Gastrocnemius medialis (tissue), 4 donors: ENCODE measurements around the gene USP14. TPM values are rescaled to one million over a fixed set of nuclear protein-coding genes. Genes with fewer than 3 reads are reported as not detected.

Source experiments
- ATAC-seq, 2 donors: fragments of 150-250 bp; one replicate each; pipeline ENCODE4 v1.9.1; 2016
- DNase-seq, 2 donors: peaks; one replicate each; pipeline ENCODE4 v3.0.0-alpha.2; 2019
- H3K27ac ChIP-seq, 4 donors: fragments of 200-600 bp; sonication (generic); 1 replicate in 1 of 4; 2 replicates in 3 of 4; pipeline ENCODE4 v1.5.1; 2016 to 2018; ENCODE audit warnings: mild to moderate bottlenecking in 2 of 4, moderate library complexity in 1 of 4
- H3K27me3 ChIP-seq, 3 donors: fragments of 200-600 bp; sonication (generic) in 2 of 3; 1 replicate in 1 of 3; 2 replicates in 2 of 3; pipeline versions ENCODE4 v1.5.1 to v1.6.0; 2016 to 2019; ENCODE audit warnings: mild to moderate bottlenecking in 1 of 3, moderate library complexity in 1 of 3
- H3K36me3 ChIP-seq, 2 donors: fragments of 200-600 bp; sonication (generic) in 1 of 2; one replicate each; pipeline ENCODE4 v1.5.1; 2017 to 2018
- H3K4me1 ChIP-seq, 2 donors: fragments of 200-600 bp; sonication (generic) in 1 of 2; one replicate each; pipeline ENCODE4 v1.5.1; 2016 to 2017; ENCODE audit warnings: mild to moderate bottlenecking in 2 of 2
- H3K4me3 ChIP-seq, 4 donors: fragments of 200-600 bp; sonication (generic) in 3 of 4; 1 replicate in 1 of 4; 2 replicates in 3 of 4; pipeline ENCODE4 v1.5.1; 2016 to 2019; ENCODE audit warnings: mild to moderate bottlenecking in 2 of 4
- H3K9me3 ChIP-seq, 3 donors: fragments of 200-600 bp; sonication (generic) in 2 of 3; 1 replicate in 1 of 3; 2 replicates in 2 of 3; pipeline ENCODE4 v1.5.1; 2016 to 2019
- CTCF ChIP-seq, 5 experiments: fragments of 450-650 bp in 3 of 5; fragments of 200-600 bp in 2 of 5; sonication (generic) in 2 of 5; IDR thresholded peaks in 4 of 5; conservative IDR thresholded peaks in 1 of 5; 1 replicate in 4 of 5; 2 replicates in 1 of 5; pipeline ENCODE4 v1.5.1; 2016 to 2019; ENCODE audit warnings: antibody characterized with exemption in 5 of 5, mild to moderate bottlenecking in 3 of 5, moderate library complexity in 3 of 5
- POLR2A ChIP-seq, 2 donors: fragments of 450-650 bp; IDR thresholded peaks; one replicate each; pipeline ENCODE4 v1.6.1; 2017; ENCODE audit warnings: antibody characterized with exemption in 2 of 2, mild to moderate bottlenecking in 2 of 2, moderate library complexity in 2 of 2
- in situ Hi-C, 4 donors: fragments of 200-750 bp; cut with MboI; loops; one replicate each; pipeline versions ENCODE4 v1.15.0 to v1.8.0; 2017; ENCODE audit warnings: low sequenced_read_pairs in 4 of 4
- intact Hi-C: fragments of 100-400 bp; cut with DNase I; formaldehyde crosslinking; loops from one replicate; pipeline ENCODE4 v1.15.1; 2023; ENCODE audit warnings: low total_unique reads
- total RNA-seq, 4 donors: library from RNA; depleted of rRNA; stranded (reverse); fragments of >200 nt; gene quantifications; one replicate each; pipeline versions ENCODE4 v1.1.0 to v1.2.3, GENCODE V29; 2016

The USP14 gene
- total RNA-seq, 4 donors from 2014 or later = 23.6 to 48.7 (median 42.2) TPM

GRCh38 chr18:159037-159652, 788 bp downstream of the USP14 start:
- in situ Hi-C loops = no loop called here
- peak overlapping the region; percentile 79 to 95 (median 84) for H3K4me3 ChIP-seq
- TF ChIP-seq POLR2A (IDR thresholded peaks at IDR 0.05) = no peak
- TF ChIP-seq CTCF (IDR thresholded peaks at IDR 0.05 in 4 of 5, conservative IDR thresholded peaks at IDR 0.05 in 1 of 5) = no peak
- intact Hi-C loops = no loop called here
- peaks cover 0 to 7% of the 10 kb centered on the region in 2 donors for H3K36me3 ChIP-seq
- H3K4me1 ChIP-seq = peaks cover 14 to 24% of the 10 kb centered on the region in 2 donors
- no peak for ATAC-seq
- peak overlapping the region; percentile 72 to 89 (median 88) for H3K27ac ChIP-seq
- no peaks in the 10 kb centered on the region for H3K9me3 ChIP-seq
- H3K27me3 ChIP-seq = no peaks in the 10 kb centered on the region
- no peak for DNase-seq

GRCh38 chr18:159933-160332, 1.6 kb downstream of the USP14 start:
- in situ Hi-C loops (no loop called here), intact Hi-C loops (no loop called here)
- H3K4me3 ChIP-seq = peak overlapping the region in 3 of 4 donors; percentile 79 to 87 (median 80)
- no peak for DNase-seq
- H3K36me3 ChIP-seq = peaks cover 0 to 15% of the 10 kb centered on the region in 2 donors
- no peaks in the 10 kb centered on the region for H3K27me3 ChIP-seq
- peaks cover 14 to 24% of the 10 kb centered on the region in 2 donors for H3K4me1 ChIP-seq
- ATAC-seq = no peak
- no peak for TF ChIP-seq POLR2A (IDR thresholded peaks at IDR 0.05)
- TF ChIP-seq CTCF (IDR thresholded peaks at IDR 0.05 in 4 of 5, conservative IDR thresholded peaks at IDR 0.05 in 1 of 5) = no peak
- H3K9me3 ChIP-seq = no peaks in the 10 kb centered on the region
- peak overlapping the region; percentile 72 to 89 (median 88) for H3K27ac ChIP-seq

- ATAC-seq = no peak
- H3K36me3 ChIP-seq = peaks cover 0 to 25% of the 10 kb centered on the region in 2 donors
- TF ChIP-seq CTCF (IDR thresholded peaks at IDR 0.05 in 4 of 5, conservative IDR thresholded peaks at IDR 0.05 in 1 of 5) (no peak), POLR2A (IDR thresholded peaks at IDR 0.05) (no peak)
- H3K27ac ChIP-seq = no peak overlapping the region
- intact Hi-C loops (no loop called here), in situ Hi-C loops (no loop called here)
- H3K27me3 ChIP-seq = no peaks in the 10 kb centered on the region
- H3K4me1 ChIP-seq = peaks cover 14 to 24% of the 10 kb centered on the region in 2 donors
- H3K9me3 ChIP-seq = no peaks in the 10 kb centered on the region
- no peak for DNase-seq
- no peak overlapping the region for H3K4me3 ChIP-seq
Observed at GRCh38 chr18:160831-161570, 2.6 kb downstream of the USP14 start.

- Histone ChIP-seq H3K36me3 (peaks cover 0 to 34% of the 10 kb centered on the region in 2 donors), H3K27me3 (no peaks in the 10 kb centered on the region), H3K4me1 (peaks cover 0 to 2% of the 10 kb centered on the region in 2 donors), H3K9me3 (no peaks in the 10 kb centered on the region), H3K27ac (no peak overlapping the region), H3K4me3 (no peak overlapping the region)
- intact Hi-C loops = no loop called here
- ATAC-seq = no peak
- in situ Hi-C loops = no loop called here
- no peak for TF ChIP-seq POLR2A (IDR thresholded peaks at IDR 0.05)
- TF ChIP-seq CTCF (IDR thresholded peaks at IDR 0.05 in 4 of 5, conservative IDR thresholded peaks at IDR 0.05 in 1 of 5) = no peak
- no peak for DNase-seq
Observed at GRCh38 chr18:172361-172760, 14.0 kb downstream of the USP14 start.
